HepG2 (cell line): ENCODE measurements around the gene GLRX5. TPM values are rescaled to one million over a fixed set of nuclear protein-coding genes. Genes with fewer than 3 reads are reported as not detected.

Experiments used
- CENPX ChIP-seq: sonication (generic); formaldehyde crosslinking; IDR thresholded peaks from 2 replicates; pipeline ENCODE4 v1.9.0; 2021; ENCODE audit warnings: mild to moderate bottlenecking, missing genetic modification reagents, moderate library complexity
- CHCHD3 ChIP-seq: sonication (generic); formaldehyde crosslinking; IDR thresholded peaks from 2 replicates; pipeline ENCODE4 v1.8.0; 2022; ENCODE audit warnings: mild to moderate bottlenecking, missing genetic modification reagents, moderate library complexity
- GATAD1 ChIP-seq: IDR thresholded peaks from 2 replicates; pipeline ENCODE4 v1.6.1; 2016; ENCODE audit warnings: missing genetic modification reagents, missing compliant biosample characterization
- IRF2 ChIP-seq: IDR thresholded peaks from 2 replicates; pipeline ENCODE4 v1.6.1; 2018; ENCODE audit warnings: missing genetic modification reagents, missing compliant biosample characterization
- KAT8 ChIP-seq: IDR thresholded peaks from 2 replicates; pipeline ENCODE4 v1.6.1; 2016; ENCODE audit warnings: missing genetic modification reagents, missing compliant biosample characterization
- MED1 ChIP-seq: sonication (generic); formaldehyde crosslinking; IDR thresholded peaks from 2 replicates; pipeline ENCODE4 v1.4.0; 2020; ENCODE audit warnings: missing genetic modification reagents
- MTA1 ChIP-seq: sonication (generic); formaldehyde crosslinking; IDR thresholded peaks from 2 replicates; pipeline ENCODE4 v1.4.0; 2020; ENCODE audit warnings: missing genetic modification reagents, mild to moderate bottlenecking, borderline replicate concordance
- RXRB ChIP-seq: IDR thresholded peaks from 2 replicates; pipeline ENCODE4 v1.6.1; 2016; ENCODE audit warnings: borderline replicate concordance, missing genetic modification reagents, missing compliant biosample characterization
- SMC3 ChIP-seq: IDR thresholded peaks from 2 replicates; pipeline ENCODE4 v1.6.1; 2011; ENCODE audit warnings: low read length, improper control_type of control experiment
- SP140L ChIP-seq: sonication (generic); formaldehyde crosslinking; IDR thresholded peaks from 2 replicates; pipeline ENCODE4 v1.4.0; 2020; ENCODE audit warnings: missing genetic modification reagents, borderline replicate concordance
- TARDBP ChIP-seq: sonication (generic); formaldehyde crosslinking; IDR thresholded peaks from 2 replicates; pipeline ENCODE4 v1.8.0; 2022; ENCODE audit warnings: mild to moderate bottlenecking, missing genetic modification reagents
- XRCC5 ChIP-seq: fragments of 200-400 bp; formaldehyde crosslinking; optimal IDR thresholded peaks from 2 replicates; pipeline ENCODE3; 2017; ENCODE audit warnings: mild to moderate bottlenecking, low read length
- ZFX ChIP-seq: sonication (generic); formaldehyde crosslinking; IDR thresholded peaks from 2 replicates; pipeline ENCODE4 v1.4.0; 2020; ENCODE audit warnings: mild to moderate bottlenecking, low read depth, missing genetic modification reagents, moderate library complexity
- ZNF460 ChIP-seq: sonication (generic); formaldehyde crosslinking; IDR thresholded peaks from 2 replicates; pipeline ENCODE4 v1.5.1; 2020; ENCODE audit warnings: missing genetic modification reagents, mild to moderate bottlenecking, borderline replicate concordance
- ZNF737 ChIP-seq: sonication (generic); formaldehyde crosslinking; IDR thresholded peaks from 2 replicates; pipeline ENCODE4 v1.5.0; 2020; ENCODE audit warnings: missing genetic modification reagents, mild to moderate bottlenecking, borderline replicate concordance
- polyA plus RNA-seq, 8 experiments: library from polyadenylated mRNA; depleted of rRNA in 3 of 8; stranded (reverse) in 7 of 8; unstranded in 1 of 8; fragments of >200 nt; fragmentation: Illumina TruSeq in 4 of 8; extraction: Trizol in 4 of 8; gene quantifications; 2 replicates each; pipeline versions ENCODE4 v1.2.1 to v1.2.3, GENCODE V29; 2011 to 2016; ENCODE audit warnings: low read depth in 4 of 8, missing spikeins in 1 of 8, mixed read lengths in 1 of 8; ENCODE audit not compliant: insufficient read depth in 1 of 8
- total RNA-seq, 5 experiments: library from RNA; depleted of rRNA; stranded (reverse); fragments of >200 nt; fragmentation: Illumina TruSeq; extraction: Trizol; gene quantifications; 2 replicates each; pipeline ENCODE4 v1.2.3, GENCODE V29; 2016; ENCODE audit warnings: low read depth in 1 of 5
- TF ChIP-seq, protein P1 (sequence below): IDR thresholded peaks from 2 replicates; pipeline ENCODE4 v1.6.1; 2016
- TF ChIP-seq, protein P2 (sequence below): sonication (generic); formaldehyde crosslinking; IDR thresholded peaks from 2 replicates; pipeline ENCODE4 v1.4.0; 2020; ENCODE audit warnings: missing genetic modification reagents, borderline replicate concordance
- TF ChIP-seq, protein P3 (sequence below): sonication (generic); formaldehyde crosslinking; IDR thresholded peaks from 2 replicates; pipeline ENCODE4 v1.4.0; 2020; ENCODE audit warnings: missing genetic modification reagents, borderline replicate concordance
- TF ChIP-seq, protein P4 (sequence below): sonication (generic); formaldehyde crosslinking; IDR thresholded peaks from 2 replicates; pipeline ENCODE4 v1.4.0; 2020; ENCODE audit warnings: missing genetic modification reagents, low read depth, mild to moderate bottlenecking, borderline replicate concordance
- TF ChIP-seq, protein P5 (sequence below): sonication (generic); formaldehyde crosslinking; IDR thresholded peaks from 2 replicates; pipeline ENCODE4 v1.4.0; 2020; ENCODE audit warnings: missing genetic modification reagents, mild to moderate bottlenecking, borderline replicate concordance

Gene GLRX5
- total and polyA plus RNA-seq, 2 of the 13 experiments (the other 11 are each of a cell fraction or from before 2014, with no cell fraction given), result 122 to 146 TPM

DNA sequence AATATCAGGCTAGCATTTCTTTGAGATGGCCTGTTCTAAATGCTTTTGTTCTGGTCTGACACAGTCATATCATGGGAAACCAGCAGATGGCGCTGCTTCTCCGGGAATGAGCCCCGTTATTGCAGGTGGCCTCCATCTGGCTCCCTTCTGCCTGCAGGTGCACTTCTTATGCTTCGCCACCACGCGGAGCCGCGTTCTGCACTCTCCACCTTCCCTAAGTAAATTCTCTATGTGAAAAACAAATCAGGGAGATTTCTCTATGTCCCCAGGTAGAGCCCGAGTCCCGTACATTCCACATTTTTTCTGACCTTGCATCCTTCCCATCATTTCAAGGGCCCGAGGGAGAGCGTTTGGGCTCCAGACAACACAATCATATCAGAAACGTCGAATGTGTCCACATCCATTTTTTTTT lies 26.2 kb downstream of the GLRX5 start (continued):
- TF ChIP-seq IRF2 (CRISPR knock-in tag) (peak; percentile 58; the same call in 1 of the 2 replicates), SMC3 (peak; percentile 99), SP140L (CRISPR knock-in tag) (0 out of 2 replicates have a peak, but pooled peaks have one; percentile 82), TARDBP (peak; percentile 59), CENPX (no peak), MED1 (CRISPR knock-in tag) (0 out of 2 replicates have a peak, but pooled peaks have one; percentile 25), ZNF460 (no peak), XRCC5 (peak; percentile 79), KAT8 (CRISPR knock-in tag) (peak; percentile 35; the same call in 1 of the 2 replicates), ZFX (CRISPR knock-in tag) (peak; percentile 45; the same call in 1 of the 2 replicates), RXRB (CRISPR knock-in tag) (peak; percentile 59; the same call in 1 of the 2 replicates), ZNF737 (CRISPR knock-in tag) (no peak), GATAD1 (CRISPR knock-in tag) (0 out of 2 replicates have a peak, but pooled peaks have one; percentile 30), MTA1 (CRISPR knock-in tag) (no peak), CHCHD3 (CRISPR knock-in tag) (no peak)
- TF ChIP-seq, protein P1, sequence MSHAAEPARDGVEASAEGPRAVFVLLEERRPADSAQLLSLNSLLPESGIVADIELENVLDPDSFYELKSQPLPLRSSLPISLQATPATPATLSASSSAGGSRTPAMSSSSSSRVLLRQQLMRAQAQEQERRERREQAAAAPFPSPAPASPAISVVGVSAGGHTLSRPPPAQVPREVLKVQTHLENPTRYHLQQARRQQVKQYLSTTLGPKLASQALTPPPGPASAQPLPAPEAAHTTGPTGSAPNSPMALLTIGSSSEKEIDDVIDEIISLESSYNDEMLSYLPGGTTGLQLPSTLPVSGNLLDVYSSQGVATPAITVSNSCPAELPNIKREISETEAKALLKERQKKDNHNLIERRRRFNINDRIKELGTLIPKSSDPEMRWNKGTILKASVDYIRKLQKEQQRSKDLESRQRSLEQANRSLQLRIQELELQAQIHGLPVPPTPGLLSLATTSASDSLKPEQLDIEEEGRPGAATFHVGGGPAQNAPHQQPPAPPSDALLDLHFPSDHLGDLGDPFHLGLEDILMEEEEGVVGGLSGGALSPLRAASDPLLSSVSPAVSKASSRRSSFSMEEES (CRISPR knock-in tag), result 0 out of 2 replicates have a peak, but pooled peaks have one; percentile 20
- TF ChIP-seq, protein P2, sequence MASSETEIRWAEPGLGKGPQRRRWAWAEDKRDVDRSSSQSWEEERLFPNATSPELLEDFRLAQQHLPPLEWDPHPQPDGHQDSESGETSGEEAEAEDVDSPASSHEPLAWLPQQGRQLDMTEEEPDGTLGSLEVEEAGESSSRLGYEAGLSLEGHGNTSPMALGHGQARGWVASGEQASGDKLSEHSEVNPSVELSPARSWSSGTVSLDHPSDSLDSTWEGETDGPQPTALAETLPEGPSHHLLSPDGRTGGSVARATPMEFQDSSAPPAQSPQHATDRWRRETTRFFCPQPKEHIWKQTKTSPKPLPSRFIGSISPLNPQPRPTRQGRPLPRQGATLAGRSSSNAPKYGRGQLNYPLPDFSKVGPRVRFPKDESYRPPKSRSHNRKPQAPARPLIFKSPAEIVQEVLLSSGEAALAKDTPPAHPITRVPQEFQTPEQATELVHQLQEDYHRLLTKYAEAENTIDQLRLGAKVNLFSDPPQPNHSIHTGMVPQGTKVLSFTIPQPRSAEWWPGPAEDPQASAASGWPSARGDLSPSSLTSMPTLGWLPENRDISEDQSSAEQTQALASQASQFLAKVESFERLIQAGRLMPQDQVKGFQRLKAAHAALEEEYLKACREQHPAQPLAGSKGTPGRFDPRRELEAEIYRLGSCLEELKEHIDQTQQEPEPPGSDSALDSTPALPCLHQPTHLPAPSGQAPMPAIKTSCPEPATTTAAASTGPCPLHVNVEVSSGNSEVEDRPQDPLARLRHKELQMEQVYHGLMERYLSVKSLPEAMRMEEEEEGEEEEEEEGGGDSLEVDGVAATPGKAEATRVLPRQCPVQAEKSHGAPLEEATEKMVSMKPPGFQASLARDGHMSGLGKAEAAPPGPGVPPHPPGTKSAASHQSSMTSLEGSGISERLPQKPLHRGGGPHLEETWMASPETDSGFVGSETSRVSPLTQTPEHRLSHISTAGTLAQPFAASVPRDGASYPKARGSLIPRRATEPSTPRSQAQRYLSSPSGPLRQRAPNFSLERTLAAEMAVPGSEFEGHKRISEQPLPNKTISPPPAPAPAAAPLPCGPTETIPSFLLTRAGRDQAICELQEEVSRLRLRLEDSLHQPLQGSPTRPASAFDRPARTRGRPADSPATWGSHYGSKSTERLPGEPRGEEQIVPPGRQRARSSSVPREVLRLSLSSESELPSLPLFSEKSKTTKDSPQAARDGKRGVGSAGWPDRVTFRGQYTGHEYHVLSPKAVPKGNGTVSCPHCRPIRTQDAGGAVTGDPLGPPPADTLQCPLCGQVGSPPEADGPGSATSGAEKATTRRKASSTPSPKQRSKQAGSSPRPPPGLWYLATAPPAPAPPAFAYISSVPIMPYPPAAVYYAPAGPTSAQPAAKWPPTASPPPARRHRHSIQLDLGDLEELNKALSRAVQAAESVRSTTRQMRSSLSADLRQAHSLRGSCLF, result no peak
- TF ChIP-seq, protein P3, sequence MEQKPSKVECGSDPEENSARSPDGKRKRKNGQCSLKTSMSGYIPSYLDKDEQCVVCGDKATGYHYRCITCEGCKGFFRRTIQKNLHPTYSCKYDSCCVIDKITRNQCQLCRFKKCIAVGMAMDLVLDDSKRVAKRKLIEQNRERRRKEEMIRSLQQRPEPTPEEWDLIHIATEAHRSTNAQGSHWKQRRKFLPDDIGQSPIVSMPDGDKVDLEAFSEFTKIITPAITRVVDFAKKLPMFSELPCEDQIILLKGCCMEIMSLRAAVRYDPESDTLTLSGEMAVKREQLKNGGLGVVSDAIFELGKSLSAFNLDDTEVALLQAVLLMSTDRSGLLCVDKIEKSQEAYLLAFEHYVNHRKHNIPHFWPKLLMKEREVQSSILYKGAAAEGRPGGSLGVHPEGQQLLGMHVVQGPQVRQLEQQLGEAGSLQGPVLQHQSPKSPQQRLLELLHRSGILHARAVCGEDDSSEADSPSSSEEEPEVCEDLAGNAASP (CRISPR knock-in tag), result peak; percentile 61; the same call in 1 of the 2 replicates
- TF ChIP-seq, protein P4, sequence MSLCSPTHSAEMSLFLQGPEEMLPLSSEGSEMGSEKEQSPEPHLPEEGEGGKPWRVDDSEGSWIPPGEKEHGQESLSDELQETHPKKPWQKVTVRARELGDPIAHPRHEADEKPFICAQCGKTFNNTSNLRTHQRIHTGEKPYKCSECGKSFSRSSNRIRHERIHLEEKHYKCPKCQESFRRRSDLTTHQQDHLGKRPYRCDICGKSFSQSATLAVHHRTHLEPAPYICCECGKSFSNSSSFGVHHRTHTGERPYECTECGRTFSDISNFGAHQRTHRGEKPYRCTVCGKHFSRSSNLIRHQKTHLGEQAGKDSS (CRISPR knock-in tag), result peak; percentile 35; the same call in 1 of the 2 replicates
- TF ChIP-seq, protein P5, sequence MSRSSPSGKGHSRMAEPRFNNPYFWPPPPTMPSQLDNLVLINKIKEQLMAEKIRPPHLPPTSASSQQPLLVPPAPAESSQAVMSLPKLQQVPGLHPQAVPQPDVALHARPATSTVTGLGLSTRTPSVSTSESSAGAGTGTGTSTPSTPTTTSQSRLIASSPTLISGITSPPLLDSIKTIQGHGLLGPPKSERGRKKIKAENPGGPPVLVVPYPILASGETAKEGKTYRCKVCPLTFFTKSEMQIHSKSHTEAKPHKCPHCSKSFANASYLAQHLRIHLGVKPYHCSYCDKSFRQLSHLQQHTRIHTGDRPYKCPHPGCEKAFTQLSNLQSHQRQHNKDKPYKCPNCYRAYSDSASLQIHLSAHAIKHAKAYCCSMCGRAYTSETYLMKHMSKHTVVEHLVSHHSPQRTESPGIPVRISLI (CRISPR knock-in tag), result no peak
